ENCODE data around the gene KCNIP4. TPM values are rescaled to one million over a fixed set of nuclear protein-coding genes. Genes with fewer than 3 reads are reported as not detected.

The KCNIP4 gene
- total RNA-seq, 4 donors from 2014 or later, result 2.5 TPM; not detected in 2

DNA sequence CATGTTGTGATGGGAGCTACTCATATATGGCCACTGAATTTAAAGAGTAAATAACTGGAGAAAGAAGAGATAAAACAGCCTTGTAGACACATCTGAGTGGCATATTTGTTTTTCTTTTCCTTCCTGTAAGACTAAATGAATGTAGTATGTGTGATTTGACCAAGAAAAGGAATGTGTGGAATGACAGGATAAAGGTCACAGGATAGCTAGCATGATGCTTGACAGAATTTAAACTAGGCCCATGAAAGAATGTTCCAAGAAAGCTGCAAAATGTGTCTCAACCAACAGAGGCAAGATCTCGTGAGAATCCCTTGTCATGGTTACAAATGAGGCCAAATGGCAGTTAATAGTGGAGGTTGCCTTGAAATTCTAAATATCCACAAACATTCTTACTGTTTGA lies 137.0 kb downstream of the KCNIP4 start:
- Histone ChIP-seq H3K9me3 (no peaks in the 10 kb centered on the region), H3K27ac (no peak overlapping the region), H3K4me1 (no peaks in the 10 kb centered on the region), H3K4me3 (no peak overlapping the region), H3K36me3 (no peaks in the 10 kb centered on the region), H3K27me3 (no peaks in the 10 kb centered on the region)
- in situ Hi-C loops (cut with MboI; ENCODE audit: low pct_ligation_motif_present in 1 of 4, low pct_unique_long_range_greater_than_20kb in 1 of 4, low sequenced_read_pairs in 3 of 4) (no loop called here), intact Hi-C loops (cut with DNase I; ENCODE audit: low total_unique reads) (no loop called here)
- TF ChIP-seq POLR2A (IDR thresholded peaks at IDR 0.05) (no peak), EP300 (IDR thresholded peaks at IDR 0.05; ENCODE audit: low read depth) (no peak), POLR2AphosphoS5 (IDR thresholded peaks at IDR 0.05) (no peak), CTCF (IDR thresholded peaks at IDR 0.05) (no peak)
- DNase-seq, result no peak
- WGBS, 2 donors (ENCODE audit: low coverage in 1 of 2), result 29 to 86% methylated on average over 1 of the region's 1 CpG

GRCh38 chr4:21806991-21807390 lies 141.6 kb downstream of the KCNIP4 start:
- intact Hi-C loops (cut with DNase I; ENCODE audit: low total_unique reads), result no loop called here

DNA sequence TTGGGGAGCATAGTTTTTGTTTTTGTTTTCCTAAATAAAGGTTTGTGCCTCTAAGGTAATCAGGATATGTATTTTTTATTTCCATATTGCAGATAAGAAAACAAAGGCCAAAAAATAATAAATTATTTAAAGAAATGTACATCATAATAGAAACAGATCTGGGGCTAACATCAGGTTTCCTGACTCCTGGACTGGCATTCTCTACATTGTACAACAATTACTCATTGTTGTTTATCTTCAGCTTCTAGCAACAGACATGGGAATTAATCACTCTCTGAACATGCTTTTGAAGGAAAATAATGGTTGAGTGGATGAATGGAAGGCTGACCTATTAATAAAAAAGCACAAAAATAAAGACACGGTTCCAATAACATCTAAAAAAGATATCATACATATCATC lies 146.2 kb downstream of the KCNIP4 start:
- no peaks in the 10 kb centered on the region for H3K9me3 ChIP-seq
- intact Hi-C loops (cut with DNase I; ENCODE audit: low total_unique reads) (no loop called here), in situ Hi-C loops (cut with MboI; ENCODE audit: low pct_ligation_motif_present in 1 of 4, low pct_unique_long_range_greater_than_20kb in 1 of 4, low sequenced_read_pairs in 3 of 4) (no loop called here)
- 66 to 76% methylated on average over 1 of the region's 1 CpG for WGBS, 2 donors (ENCODE audit: low coverage in 1 of 2)
- no peaks in the 10 kb centered on the region for H3K27me3 ChIP-seq
- no peaks in the 10 kb centered on the region for H3K4me1 ChIP-seq
- no peaks in the 10 kb centered on the region for H3K36me3 ChIP-seq
- no peak overlapping the region for H3K27ac ChIP-seq
- H3K4me3 ChIP-seq, result no peak overlapping the region
- DNase-seq, result no peak
- no peak for TF ChIP-seq POLR2AphosphoS5 (IDR thresholded peaks at IDR 0.05)
- no peak for TF ChIP-seq EP300 (IDR thresholded peaks at IDR 0.05; ENCODE audit: low read depth)
- no peak for TF ChIP-seq CTCF (IDR thresholded peaks at IDR 0.05)
- TF ChIP-seq POLR2A (IDR thresholded peaks at IDR 0.05), result no peak

More at GRCh38 chr4:21806991-21807390, 141.6 kb downstream of the KCNIP4 start:
- H3K27me3 ChIP-seq, result no peaks in the 10 kb centered on the region
- H3K4me1 ChIP-seq, result no peaks in the 10 kb centered on the region
- no peaks in the 10 kb centered on the region for H3K9me3 ChIP-seq
- WGBS, 2 donors (ENCODE audit: low coverage in 1 of 2), result 84% methylated on average over 3 of the region's 3 CpGs; no CpG with 5 or more reads in 1 of the 2 donors
- in situ Hi-C loops (cut with MboI; ENCODE audit: low pct_ligation_motif_present in 1 of 4, low pct_unique_long_range_greater_than_20kb in 1 of 4, low sequenced_read_pairs in 3 of 4), result no loop called here
- no peak for TF ChIP-seq POLR2AphosphoS5 (IDR thresholded peaks at IDR 0.05)
- TF ChIP-seq EP300 (IDR thresholded peaks at IDR 0.05; ENCODE audit: low read depth), result no peak
- no peak for TF ChIP-seq POLR2A (IDR thresholded peaks at IDR 0.05)
- no peak for TF ChIP-seq CTCF (IDR thresholded peaks at IDR 0.05)
- H3K36me3 ChIP-seq, result no peaks in the 10 kb centered on the region
- no peak for DNase-seq
- no peak overlapping the region for H3K27ac ChIP-seq
- no peak overlapping the region for H3K4me3 ChIP-seq

DNA sequence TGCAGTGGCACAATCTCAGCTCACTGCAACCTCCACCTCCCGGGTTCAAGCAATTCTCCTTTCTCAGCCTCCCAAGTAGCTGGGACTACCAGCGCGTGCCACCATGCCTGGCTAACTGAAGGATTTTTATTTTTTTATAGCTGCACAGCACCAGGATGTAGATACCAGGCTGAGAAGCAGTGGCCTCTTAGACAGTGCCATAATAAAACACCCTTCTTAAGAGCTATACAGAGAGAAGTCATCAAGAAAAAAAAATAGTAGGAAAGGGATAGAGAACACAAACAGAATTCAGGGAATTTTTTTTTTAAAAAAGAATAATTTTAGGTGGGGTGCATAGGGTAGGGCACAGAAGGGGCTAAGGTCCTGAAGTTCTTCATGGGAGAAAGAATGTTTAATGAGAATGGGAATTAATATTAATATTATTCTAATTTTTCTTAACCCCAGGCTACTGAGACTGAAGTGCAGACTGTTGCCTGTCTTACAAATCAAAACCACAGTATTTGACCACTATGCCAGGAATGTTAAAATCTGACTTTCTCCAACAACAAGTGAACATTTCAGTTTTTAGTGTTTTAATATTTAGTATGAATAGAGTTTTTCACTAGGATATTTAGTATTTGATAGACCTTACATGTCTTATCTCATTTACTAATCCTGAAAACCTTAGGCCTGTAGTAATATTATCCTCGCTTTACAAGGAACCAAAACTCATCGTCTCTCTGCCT lies 146.7 kb downstream of the KCNIP4 start:
- Histone ChIP-seq H3K36me3 (no peaks in the 10 kb centered on the region), H3K4me1 (no peaks in the 10 kb centered on the region), H3K4me3 (no peak overlapping the region), H3K27ac (no peak overlapping the region), H3K27me3 (no peaks in the 10 kb centered on the region), H3K9me3 (no peaks in the 10 kb centered on the region)
- in situ Hi-C loops (cut with MboI; ENCODE audit: low pct_ligation_motif_present in 1 of 4, low pct_unique_long_range_greater_than_20kb in 1 of 4, low sequenced_read_pairs in 3 of 4) (no loop called here), intact Hi-C loops (cut with DNase I; ENCODE audit: low total_unique reads) (no loop called here)
- no peak for TF ChIP-seq EP300 (IDR thresholded peaks at IDR 0.05; ENCODE audit: low read depth)
- TF ChIP-seq POLR2A (IDR thresholded peaks at IDR 0.05), result no peak
- no peak for TF ChIP-seq POLR2AphosphoS5 (IDR thresholded peaks at IDR 0.05)
- no peak for TF ChIP-seq CTCF (IDR thresholded peaks at IDR 0.05)
- WGBS, 2 donors (ENCODE audit: low coverage in 1 of 2), result 90 to 96% methylated on average over 3 to 5 of the region's 5 CpGs
- DNase-seq, result no peak

Data from transverse colon (tissue), 4 donors.